Measurements from ENCODE around the gene BBX.
"Not testable (repeated sequence)": the region's sequence is repeated elsewhere in the genome, so short reads cannot be mapped to it uniquely, and the experiment has no call there.

The BBX gene

GRCh38 chr3:107543666-107544065, 20.9 kb downstream of the BBX start:
- DNase-seq = peak in 1 of 2 donors; percentile 18

- DNase-seq = no peak
These were observed 22.9 kb downstream of the BBX start for GRCh38 chr3:107545680-107546120.

GRCh38 chr3:107548601-107549000, 25.8 kb downstream of the BBX start:
- DNase-seq = no peak

GRCh38 chr3:107555359-107555758, 32.6 kb downstream of the BBX start:
- no peak for DNase-seq

- no peak for DNase-seq
These were observed 35.0 kb downstream of the BBX start for GRCh38 chr3:107557743-107558142.

GRCh38 chr3:107560166-107560565, 37.4 kb downstream of the BBX start:
- DNase-seq = no peak

GRCh38 chr3:107561980-107562379, 39.2 kb downstream of the BBX start:
- no peak for DNase-seq

GRCh38 chr3:107562969-107563529, 40.3 kb downstream of the BBX start:
- DNase-seq = no peak

GRCh38 chr3:107565244-107565643, 42.5 kb downstream of the BBX start:
- not testable (repeated sequence) for DNase-seq

GRCh38 chr3:107571089-107571488, 48.3 kb downstream of the BBX start:
- not testable (repeated sequence) for DNase-seq

GRCh38 chr3:107571492-107571891, 48.7 kb downstream of the BBX start:
- not testable (repeated sequence) for DNase-seq

- DNase-seq = peak in 1 of 2 donors; percentile 31
These were observed 51.9 kb downstream of the BBX start for GRCh38 chr3:107574650-107575049.

- no peak for DNase-seq
These were observed 55.3 kb downstream of the BBX start for GRCh38 chr3:107578091-107578490.

- DNase-seq = no peak
These were observed 55.8 kb downstream of the BBX start for GRCh38 chr3:107578523-107578922.

- DNase-seq = no peak
These were observed 56.6 kb downstream of the BBX start for GRCh38 chr3:107579371-107579770.

- no peak for DNase-seq
These were observed 58.5 kb downstream of the BBX start for GRCh38 chr3:107581230-107581629.

GRCh38 chr3:107588217-107588616, 65.5 kb downstream of the BBX start:
- DNase-seq = no peak

- DNase-seq = no peak
These were observed 66.7 kb downstream of the BBX start for GRCh38 chr3:107589454-107589853.

GRCh38 chr3:107590786-107591185, 68.0 kb downstream of the BBX start:
- DNase-seq = no peak

- DNase-seq = no peak
These were observed 69.3 kb downstream of the BBX start for GRCh38 chr3:107592073-107592472.

GRCh38 chr3:107594870-107595269, 72.1 kb downstream of the BBX start:
- no peak for DNase-seq

- DNase-seq = no peak
These were observed 73.9 kb downstream of the BBX start for GRCh38 chr3:107596639-107597038.

- peak; percentile 39 to 56 for DNase-seq
These were observed 76.4 kb downstream of the BBX start for GRCh38 chr3:107598926-107599771.

GRCh38 chr3:107599772-107600145, 77.0 kb downstream of the BBX start:
- peak in 1 of 2 donors; percentile 9 for DNase-seq

GRCh38 chr3:107600780-107601179, 78.0 kb downstream of the BBX start:
- no peak for DNase-seq

All from CD4-positive, alpha-beta T cell treated with Interleukin-4 for 1 hour (primary cell).